Body of pancreas (tissue), 4 donors: ENCODE measurements around the gene SLC12A8.
A peak's percentile ranks its signal among the peaks of the same experiment; 100 is the strongest.

Experiments used
- POLR2A ChIP-seq, 3 donors: fragments of 450-650 bp; IDR thresholded peaks; one replicate each; pipeline ENCODE4 v1.6.1; 2016; ENCODE audit warnings: antibody characterized with exemption in 3 of 3, mild to moderate bottlenecking in 2 of 3
- TF ChIP-seq, protein P1 (sequence below), 7 experiments: fragments of 450-650 bp in 4 of 7; fragments of 200-600 bp in 3 of 7; sonication (generic) in 3 of 7; IDR thresholded peaks; one replicate each; pipeline ENCODE4 v1.5.1; 2016 to 2019; ENCODE audit warnings: antibody characterized with exemption in 7 of 7

DNA sequence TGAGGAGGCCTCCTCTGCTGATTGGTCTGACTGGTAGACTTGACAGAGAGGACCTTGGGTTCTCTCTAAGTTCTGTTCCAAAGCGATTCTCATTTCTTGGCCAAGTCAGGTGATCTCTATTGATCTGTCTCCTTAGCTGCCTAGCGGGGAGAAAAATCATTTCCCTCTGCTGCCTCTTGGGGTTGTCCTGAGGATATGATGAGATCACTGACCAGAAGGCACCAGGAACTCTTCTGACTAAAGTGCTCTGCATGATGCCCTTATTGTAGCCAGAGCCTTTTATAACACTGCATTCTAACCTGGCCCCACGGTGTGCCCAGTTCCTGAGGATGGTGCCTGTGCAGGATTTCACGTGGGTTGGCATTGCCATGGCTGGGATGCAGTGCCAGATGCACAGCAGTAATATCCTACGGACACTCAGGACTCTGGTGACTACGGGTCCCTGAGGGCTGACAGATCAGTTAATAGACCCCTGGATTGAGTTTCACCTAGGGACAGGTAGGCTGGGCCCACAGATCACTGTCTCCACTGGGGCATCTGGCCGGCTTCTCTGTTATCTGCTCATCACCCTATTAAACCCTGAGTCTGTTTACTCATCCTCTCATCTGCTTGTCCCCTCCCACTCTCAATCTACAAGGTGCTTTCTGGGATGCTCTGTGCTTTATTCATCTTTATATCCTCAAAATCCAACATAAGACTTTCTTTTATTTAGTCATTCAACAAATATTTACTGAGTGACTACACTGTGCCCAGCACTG lies 152.9 kb downstream of the SLC12A8 start:
- no peak for TF ChIP-seq POLR2A (IDR thresholded peaks at IDR 0.05)
- TF ChIP-seq, protein P1, sequence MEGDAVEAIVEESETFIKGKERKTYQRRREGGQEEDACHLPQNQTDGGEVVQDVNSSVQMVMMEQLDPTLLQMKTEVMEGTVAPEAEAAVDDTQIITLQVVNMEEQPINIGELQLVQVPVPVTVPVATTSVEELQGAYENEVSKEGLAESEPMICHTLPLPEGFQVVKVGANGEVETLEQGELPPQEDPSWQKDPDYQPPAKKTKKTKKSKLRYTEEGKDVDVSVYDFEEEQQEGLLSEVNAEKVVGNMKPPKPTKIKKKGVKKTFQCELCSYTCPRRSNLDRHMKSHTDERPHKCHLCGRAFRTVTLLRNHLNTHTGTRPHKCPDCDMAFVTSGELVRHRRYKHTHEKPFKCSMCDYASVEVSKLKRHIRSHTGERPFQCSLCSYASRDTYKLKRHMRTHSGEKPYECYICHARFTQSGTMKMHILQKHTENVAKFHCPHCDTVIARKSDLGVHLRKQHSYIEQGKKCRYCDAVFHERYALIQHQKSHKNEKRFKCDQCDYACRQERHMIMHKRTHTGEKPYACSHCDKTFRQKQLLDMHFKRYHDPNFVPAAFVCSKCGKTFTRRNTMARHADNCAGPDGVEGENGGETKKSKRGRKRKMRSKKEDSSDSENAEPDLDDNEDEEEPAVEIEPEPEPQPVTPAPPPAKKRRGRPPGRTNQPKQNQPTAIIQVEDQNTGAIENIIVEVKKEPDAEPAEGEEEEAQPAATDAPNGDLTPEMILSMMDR (IDR thresholded peaks at IDR 0.05), result peak in 5 of 7 experiments; percentile 12 to 53 (median 51)
